Breast epithelium (tissue), 4 donors: ENCODE data around the gene MAL. TPM values are rescaled to one million over a fixed set of nuclear protein-coding genes. Genes with fewer than 3 reads are reported as not detected.
"Not testable (repeated sequence)": the region's sequence is repeated elsewhere in the genome, so short reads cannot be mapped to it uniquely, and the experiment has no call there.

ENCODE experiments used
- DNase-seq, 2 donors: peaks; one replicate each; pipeline ENCODE4 v3.0.0-alpha.2; 2019; ENCODE audit warnings: low spot score in 2 of 2
- H3K27ac ChIP-seq, 2 donors: fragments of 200-600 bp; sonication (generic) in 1 of 2; one replicate each; pipeline ENCODE4 v1.5.1; 2016 to 2019; ENCODE audit warnings: mild to moderate bottlenecking in 1 of 2
- H3K27me3 ChIP-seq, 2 donors: fragments of 200-600 bp; sonication (generic) in 1 of 2; one replicate each; pipeline versions ENCODE4 v1.5.1 to v1.6.0; 2017 to 2019; ENCODE audit warnings: control low read depth in 1 of 2, mild to moderate bottlenecking in 1 of 2
- H3K36me3 ChIP-seq: fragments of 200-600 bp; one replicate; pipeline ENCODE4 v1.5.1; 2019
- H3K4me1 ChIP-seq, 2 donors: fragments of 200-600 bp; sonication (generic); one replicate each; pipeline ENCODE4 v1.5.1; 2016 to 2019; ENCODE audit warnings: control low read depth in 1 of 2
- H3K4me3 ChIP-seq, 3 donors: fragments of 200-600 bp; sonication (generic); 1 replicate in 2 of 3; 2 replicates in 1 of 3; pipeline ENCODE4 v1.5.1; 2016 to 2019; ENCODE audit warnings: mild to moderate bottlenecking in 3 of 3, moderate library complexity in 2 of 3
- H3K9me3 ChIP-seq, 2 donors: fragments of 200-600 bp; sonication (generic) in 1 of 2; one replicate each; pipeline ENCODE4 v1.5.1; 2016 to 2019; ENCODE audit warnings: control low read depth in 1 of 2
- POLR2A ChIP-seq: fragments of 450-650 bp; IDR thresholded peaks from one replicate; pipeline ENCODE4 v1.6.1; 2016; ENCODE audit warnings: antibody characterized with exemption, mild to moderate bottlenecking, moderate library complexity
- POLR2AphosphoS5 ChIP-seq, 3 donors: sonication (generic); formaldehyde crosslinking; IDR thresholded peaks; one replicate each; pipeline ENCODE4 v1.6.1; 2017; ENCODE audit warnings: antibody characterized with exemption in 3 of 3
- intact Hi-C: fragments of 100-400 bp; cut with DNase I; formaldehyde crosslinking; loops from one replicate; pipeline ENCODE4 v1.15.1; 2023; ENCODE audit warnings: low total_unique reads
- total RNA-seq, 3 donors: library from RNA; depleted of rRNA; stranded (reverse); fragments of >200 nt; gene quantifications; one replicate each; pipeline ENCODE4 v1.1.0, GENCODE V29; 2016
- TF ChIP-seq, protein P1 (sequence below), 3 donors: fragments of 450-650 bp; IDR thresholded peaks; one replicate each; pipeline ENCODE4 v1.5.1; 2016 to 2017; ENCODE audit warnings: antibody characterized with exemption in 3 of 3, mild to moderate bottlenecking in 3 of 3, moderate library complexity in 3 of 3

MAL gene
- total RNA-seq, 3 donors from 2014 or later, result 0.32 to 2.3 TPM; not detected in 1

DNA sequence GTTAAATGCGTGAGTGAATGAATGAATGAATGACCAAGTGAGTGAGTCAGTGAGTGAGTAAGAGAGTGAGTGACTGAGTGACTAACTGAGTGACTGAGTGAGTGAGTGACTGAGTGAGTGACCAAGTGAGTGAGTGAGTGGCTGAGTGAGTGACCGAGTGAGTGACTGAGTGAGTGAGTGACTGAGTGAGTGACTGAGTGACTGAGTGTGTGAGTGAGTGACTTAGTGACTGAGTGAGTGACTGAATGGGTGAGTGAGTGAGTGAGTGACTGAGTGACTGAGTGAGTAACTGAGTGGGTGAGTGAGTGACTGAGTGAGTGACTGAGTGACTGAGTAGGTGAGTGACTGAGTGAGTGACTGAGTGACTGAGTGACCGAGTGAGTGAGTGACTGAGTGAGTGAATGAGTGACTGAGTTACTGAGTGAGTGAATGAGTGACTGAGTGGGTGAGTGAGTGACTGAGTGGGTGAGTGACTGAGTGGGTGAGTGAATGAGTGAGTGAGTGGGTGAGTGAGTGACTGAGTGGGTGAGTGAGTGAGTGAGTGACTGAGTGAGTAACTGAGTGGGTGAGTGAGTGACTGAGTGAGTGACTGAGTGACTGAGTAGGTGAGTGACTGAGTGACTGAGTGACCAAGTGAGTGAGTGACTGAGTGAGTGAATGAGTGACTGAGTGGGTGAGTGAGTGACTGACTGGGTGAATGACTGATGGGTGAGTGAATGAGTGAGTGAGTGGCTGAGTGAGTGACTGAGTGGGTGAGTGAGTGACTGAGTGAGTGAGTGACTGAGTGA is 11.3 kb downstream of the MAL start:
- no peaks in the 10 kb centered on the region for H3K36me3 ChIP-seq
- intact Hi-C loops, result no loop called here
- DNase-seq, result no peak
- no peaks in the 10 kb centered on the region for H3K9me3 ChIP-seq
- H3K4me3 ChIP-seq, result no peak overlapping the region
- H3K27ac ChIP-seq, result no peak overlapping the region
- peaks cover 0 to 10% of the 10 kb centered on the region in 2 donors for H3K27me3 ChIP-seq
- TF ChIP-seq POLR2AphosphoS5 (IDR thresholded peaks at IDR 0.05) (no peak), POLR2A (no peak)
- TF ChIP-seq, protein P1, sequence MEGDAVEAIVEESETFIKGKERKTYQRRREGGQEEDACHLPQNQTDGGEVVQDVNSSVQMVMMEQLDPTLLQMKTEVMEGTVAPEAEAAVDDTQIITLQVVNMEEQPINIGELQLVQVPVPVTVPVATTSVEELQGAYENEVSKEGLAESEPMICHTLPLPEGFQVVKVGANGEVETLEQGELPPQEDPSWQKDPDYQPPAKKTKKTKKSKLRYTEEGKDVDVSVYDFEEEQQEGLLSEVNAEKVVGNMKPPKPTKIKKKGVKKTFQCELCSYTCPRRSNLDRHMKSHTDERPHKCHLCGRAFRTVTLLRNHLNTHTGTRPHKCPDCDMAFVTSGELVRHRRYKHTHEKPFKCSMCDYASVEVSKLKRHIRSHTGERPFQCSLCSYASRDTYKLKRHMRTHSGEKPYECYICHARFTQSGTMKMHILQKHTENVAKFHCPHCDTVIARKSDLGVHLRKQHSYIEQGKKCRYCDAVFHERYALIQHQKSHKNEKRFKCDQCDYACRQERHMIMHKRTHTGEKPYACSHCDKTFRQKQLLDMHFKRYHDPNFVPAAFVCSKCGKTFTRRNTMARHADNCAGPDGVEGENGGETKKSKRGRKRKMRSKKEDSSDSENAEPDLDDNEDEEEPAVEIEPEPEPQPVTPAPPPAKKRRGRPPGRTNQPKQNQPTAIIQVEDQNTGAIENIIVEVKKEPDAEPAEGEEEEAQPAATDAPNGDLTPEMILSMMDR (IDR thresholded peaks at IDR 0.05), result no peak
- no peaks in the 10 kb centered on the region for H3K4me1 ChIP-seq

- H3K4me1 ChIP-seq, result no peaks in the 10 kb centered on the region
- DNase-seq, result no peak
- no peaks in the 10 kb centered on the region for H3K9me3 ChIP-seq
- peaks cover 0 to 10% of the 10 kb centered on the region in 2 donors for H3K27me3 ChIP-seq
- no peak overlapping the region for H3K27ac ChIP-seq
- no peaks in the 10 kb centered on the region for H3K36me3 ChIP-seq
- TF ChIP-seq POLR2A (no peak), POLR2AphosphoS5 (IDR thresholded peaks at IDR 0.05) (no peak)
- TF ChIP-seq, protein P1 (IDR thresholded peaks at IDR 0.05), result no peak
- no peak overlapping the region for H3K4me3 ChIP-seq
- intact Hi-C loops, result no loop called here
Measured at GRCh38 chr2:95037384-95037839, 11.9 kb downstream of the MAL start.

- H3K36me3 ChIP-seq, H3K27me3 ChIP-seq, H3K4me3 ChIP-seq, H3K9me3 ChIP-seq, DNase-seq, H3K27ac ChIP-seq, H3K4me1 ChIP-seq, intact Hi-C loops: not testable (repeated sequence)
Measured at GRCh38 chr2:95037841-95038585, 12.5 kb downstream of the MAL start.

GRCh38 chr2:95038635-95039298 is 13.3 kb downstream of the MAL start:
- H3K4me3 ChIP-seq, result no peak overlapping the region
- TF ChIP-seq POLR2A (no peak), POLR2AphosphoS5 (IDR thresholded peaks at IDR 0.05) (no peak)
- TF ChIP-seq, protein P1 (IDR thresholded peaks at IDR 0.05), result no peak
- H3K27ac ChIP-seq, result no peak overlapping the region
- H3K27me3 ChIP-seq, result no peaks in the 10 kb centered on the region
- H3K9me3 ChIP-seq, result no peaks in the 10 kb centered on the region
- intact Hi-C loops, result no loop called here
- no peak for DNase-seq
- H3K36me3 ChIP-seq, result no peaks in the 10 kb centered on the region
- H3K4me1 ChIP-seq, result peaks cover 0 to 4% of the 10 kb centered on the region in 2 donors

GRCh38 chr2:95039363-95039762 is 13.9 kb downstream of the MAL start:
- no peaks in the 10 kb centered on the region for H3K9me3 ChIP-seq
- no peak overlapping the region for H3K27ac ChIP-seq
- no peak for DNase-seq
- H3K4me1 ChIP-seq, result peaks cover 0 to 4% of the 10 kb centered on the region in 2 donors
- TF ChIP-seq, protein P1 (IDR thresholded peaks at IDR 0.05), result no peak
- TF ChIP-seq POLR2A, result no peak
- TF ChIP-seq POLR2AphosphoS5 (IDR thresholded peaks at IDR 0.05), result no peak
- no peaks in the 10 kb centered on the region for H3K36me3 ChIP-seq
- no peaks in the 10 kb centered on the region for H3K27me3 ChIP-seq
- H3K4me3 ChIP-seq, result no peak overlapping the region
- intact Hi-C loops, result no loop called here
